Stimulated activated naive CD4-positive, alpha-beta T cell treated with Interleukin-2 at 50 U/mL for 16 hours (primary cell): Measurements from ENCODE around the gene LIPE.

Experiments
- DNase-seq: peaks from one replicate; lab custom pipeline; 2025; lab: John Stamatoyannopoulos, UW

LIPE gene

GRCh38 chr19:42378225-42379215, 48.7 kb downstream of the LIPE start:
- DNase-seq = no peak

- no peak for DNase-seq
These were observed 51.0 kb downstream of the LIPE start for GRCh38 chr19:42376177-42376555.

- DNase-seq = no peak
These were observed 51.6 kb downstream of the LIPE start for GRCh38 chr19:42375415-42376176.

GRCh38 chr19:42374826-42375376, 52.3 kb downstream of the LIPE start:
- DNase-seq = no peak

- no peak for DNase-seq
These were observed 56.5 kb downstream of the LIPE start for GRCh38 chr19:42370626-42371175.

- DNase-seq = no peak
These were observed 57.1 kb downstream of the LIPE start for GRCh38 chr19:42370068-42370520.

GRCh38 chr19:42369433-42370067, 57.6 kb downstream of the LIPE start:
- DNase-seq = no peak

- DNase-seq = no peak
These were observed 58.4 kb downstream of the LIPE start for GRCh38 chr19:42368765-42369164.

- no peak for DNase-seq
These were observed 58.8 kb downstream of the LIPE start for GRCh38 chr19:42368360-42368759.

GRCh38 chr19:42367929-42368328, 59.3 kb downstream of the LIPE start:
- DNase-seq = no peak

- DNase-seq = no peak
These were observed 60.5 kb downstream of the LIPE start for GRCh38 chr19:42366673-42367072.

- DNase-seq = no peak
These were observed 63.4 kb downstream of the LIPE start for GRCh38 chr19:42363614-42364346.

GRCh38 chr19:42362891-42363440, 64.2 kb downstream of the LIPE start:
- no peak for DNase-seq

- no peak for DNase-seq
These were observed 64.8 kb downstream of the LIPE start for GRCh38 chr19:42362342-42362741.

GRCh38 chr19:42361545-42361910, 65.7 kb downstream of the LIPE start:
- no peak for DNase-seq

GRCh38 chr19:42360787-42361544, 66.2 kb downstream of the LIPE start:
- no peak for DNase-seq

GRCh38 chr19:42357290-42357689, 69.9 kb downstream of the LIPE start:
- DNase-seq = no peak

GRCh38 chr19:42356686-42357085, 70.5 kb downstream of the LIPE start:
- DNase-seq = no peak

- DNase-seq = no peak
These were observed 71.3 kb downstream of the LIPE start for GRCh38 chr19:42355896-42356295.
